Esophagus muscularis mucosa (tissue), 4 donors: Measurements from ENCODE around the gene ZEB2. TPM values are rescaled to one million over a fixed set of nuclear protein-coding genes. Genes with fewer than 3 reads are reported as not detected.
A peak's percentile ranks its signal among the peaks of the same experiment; 100 is the strongest.

Experiments used
- DNase-seq: peaks from one replicate; pipeline ENCODE4 v3.0.0-alpha.2; 2017; ENCODE audit errors: extremely low spot score
- H3K27ac ChIP-seq, 4 donors: fragments of 200-600 bp; sonication (generic); replicated peaks in 1 of 4; 1 replicate in 3 of 4; 2 replicates in 1 of 4; pipeline ENCODE4 v1.5.1; 2016 to 2019; ENCODE audit warnings: mild to moderate bottlenecking in 1 of 4
- H3K27me3 ChIP-seq, 4 donors: fragments of 200-600 bp; sonication (generic); one replicate each; pipeline versions ENCODE4 v1.5.1 to v1.6.0; 2016 to 2019
- H3K36me3 ChIP-seq, 4 donors: fragments of 200-600 bp; sonication (generic); one replicate each; pipeline ENCODE4 v1.5.1; 2016 to 2019
- H3K4me1 ChIP-seq, 4 donors: fragments of 200-600 bp; sonication (generic); one replicate each; pipeline ENCODE4 v1.5.1; 2016 to 2019
- H3K4me3 ChIP-seq, 4 donors: fragments of 200-600 bp; sonication (generic); 1 replicate in 2 of 4; 2 replicates in 2 of 4; pipeline ENCODE4 v1.5.1; 2016 to 2019; ENCODE audit warnings: mild to moderate bottlenecking in 4 of 4, moderate library complexity in 1 of 4
- H3K9me3 ChIP-seq, 4 donors: fragments of 200-600 bp; sonication (generic); 1 replicate in 3 of 4; 2 replicates in 1 of 4; pipeline ENCODE4 v1.5.1; 2016 to 2019
- CTCF ChIP-seq, 3 experiments: fragments of 200-600 bp in 2 of 3; fragments of 450-650 bp in 1 of 3; sonication (generic) in 2 of 3; IDR thresholded peaks; one replicate each; pipeline ENCODE4 v1.5.1; 2017 to 2019; ENCODE audit warnings: antibody characterized with exemption in 3 of 3, mild to moderate bottlenecking in 2 of 3, moderate library complexity in 1 of 3
- EP300 ChIP-seq: sonication (generic); formaldehyde crosslinking; IDR thresholded peaks from one replicate; pipeline ENCODE4 v1.6.1; 2017; ENCODE audit warnings: antibody characterized with exemption
- POLR2A ChIP-seq: fragments of 450-650 bp; IDR thresholded peaks from one replicate; pipeline ENCODE4 v1.6.1; 2017; ENCODE audit warnings: antibody characterized with exemption, moderate library complexity, mild to moderate bottlenecking, low read depth
- POLR2AphosphoS5 ChIP-seq, 2 donors: sonication (generic); formaldehyde crosslinking; IDR thresholded peaks; one replicate each; pipeline ENCODE4 v1.6.1; 2017; ENCODE audit warnings: antibody characterized with exemption in 2 of 2
- WGBS: methylation state at CpG from one replicate; pipeline ENCODE4 v1.1.5; 2018; 5-methylcytosine and 5-hydroxymethylcytosine counted together
- intact Hi-C: fragments of 100-400 bp; cut with DNase I; formaldehyde crosslinking; loops from one replicate; pipeline ENCODE4 v1.15.1; 2023
- total RNA-seq, 4 donors: library from RNA; depleted of rRNA; stranded (reverse); fragments of >200 nt; gene quantifications; one replicate each; pipeline versions ENCODE4 v1.1.0 to v1.2.1, GENCODE V29; 2016

ZEB2 gene
- total RNA-seq, 4 donors from 2014 or later = 41.2 to 68.3 (median 55.7) TPM

- Histone ChIP-seq H3K27me3 (no peaks in the 10 kb centered on the region), H3K4me3 (no peak overlapping the region), H3K27ac (peak overlapping the region in 1 of 4 donors; percentile 45), H3K36me3 (peaks cover 0 to 8% (median 3%) of the 10 kb centered on the region in 4 donors), H3K4me1 (peaks cover 8 to 23% (median 13%) of the 10 kb centered on the region in 4 donors), H3K9me3 (no peaks in the 10 kb centered on the region)
- intact Hi-C loops = no loop called here
- no peak for DNase-seq
- WGBS = 85% methylated on average over 4 of the region's 4 CpGs
- TF ChIP-seq CTCF (IDR thresholded peaks at IDR 0.05) (no peak), POLR2AphosphoS5 (IDR thresholded peaks at IDR 0.05) (no peak), POLR2A (no peak), EP300 (no peak)
Observed at GRCh38 chr2:144424559-144425240, 95.2 kb downstream of the ZEB2 start.

GRCh38 chr2:144421606-144422510 lies 98.1 kb downstream of the ZEB2 start:
- H3K9me3 ChIP-seq = no peaks in the 10 kb centered on the region
- H3K27ac ChIP-seq = no peak overlapping the region
- WGBS = 94% methylated on average over 1 of the region's 1 CpG
- intact Hi-C loops = no loop called here
- H3K4me1 ChIP-seq = peaks cover 2 to 12% (median 7%) of the 10 kb centered on the region in 4 donors
- DNase-seq = no peak
- H3K27me3 ChIP-seq = no peaks in the 10 kb centered on the region
- H3K36me3 ChIP-seq = peaks cover 0 to 8% (median 3%) of the 10 kb centered on the region in 4 donors
- no peak overlapping the region for H3K4me3 ChIP-seq
- TF ChIP-seq POLR2AphosphoS5 (IDR thresholded peaks at IDR 0.05) (no peak), POLR2A (no peak), EP300 (no peak), CTCF (IDR thresholded peaks at IDR 0.05) (no peak)

DNA sequence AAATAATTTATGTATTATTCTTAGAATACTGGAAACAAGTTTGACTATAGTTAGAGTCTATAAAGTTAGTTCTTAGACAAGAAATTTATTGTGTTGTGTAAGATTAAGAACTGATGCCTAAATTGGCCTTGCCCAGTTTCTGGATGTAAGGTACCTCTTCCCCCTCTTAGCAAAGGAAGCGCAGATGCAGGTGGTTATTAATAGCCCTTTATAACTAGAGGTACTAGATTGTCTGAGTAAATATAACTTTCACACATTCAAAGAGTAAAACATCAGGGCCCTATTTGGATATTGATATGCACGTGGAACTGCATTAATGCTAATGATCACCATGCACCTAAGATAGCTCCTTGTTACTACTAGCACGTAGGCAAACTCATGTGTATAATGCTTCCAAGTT lies 100.7 kb downstream of the ZEB2 start:
- no peaks in the 10 kb centered on the region for H3K27me3 ChIP-seq
- TF ChIP-seq CTCF (IDR thresholded peaks at IDR 0.05) = no peak
- TF ChIP-seq POLR2AphosphoS5 (IDR thresholded peaks at IDR 0.05) = no peak
- TF ChIP-seq EP300 = no peak
- no peak for TF ChIP-seq POLR2A
- DNase-seq = no peak
- peaks cover 0 to 8% (median 3%) of the 10 kb centered on the region in 4 donors for H3K36me3 ChIP-seq
- peaks cover 0 to 1% (median under 1%) of the 10 kb centered on the region in 4 donors for H3K4me1 ChIP-seq
- 96% methylated on average over 3 of the region's 3 CpGs for WGBS
- intact Hi-C loops = no loop called here
- no peak overlapping the region for H3K27ac ChIP-seq
- no peaks in the 10 kb centered on the region for H3K9me3 ChIP-seq
- H3K4me3 ChIP-seq = no peak overlapping the region

- no peaks in the 10 kb centered on the region for H3K36me3 ChIP-seq
- TF ChIP-seq EP300 (no peak), POLR2A (no peak), POLR2AphosphoS5 (IDR thresholded peaks at IDR 0.05) (no peak), CTCF (IDR thresholded peaks at IDR 0.05) (no peak)
- H3K4me1 ChIP-seq = peaks cover 0 to 8% (median 6%) of the 10 kb centered on the region in 4 donors
- no peak overlapping the region for H3K4me3 ChIP-seq
- no peak overlapping the region for H3K27ac ChIP-seq
- DNase-seq = no peak
- WGBS = 82% methylated on average over 4 of the region's 4 CpGs
- intact Hi-C loops = no loop called here
- H3K9me3 ChIP-seq = no peaks in the 10 kb centered on the region
- no peaks in the 10 kb centered on the region for H3K27me3 ChIP-seq
Observed at GRCh38 chr2:144415386-144415785, 104.5 kb downstream of the ZEB2 start.
